ENCODE data around the gene SLC9A9. TPM values are rescaled to one million over a fixed set of nuclear protein-coding genes. Genes with fewer than 3 reads are reported as not detected.
"Not testable (repeated sequence)": the region's sequence is repeated elsewhere in the genome, so short reads cannot be mapped to it uniquely, and the experiment has no call there.

SLC9A9 gene
- total RNA-seq, 1 donor, result 15.1 TPM

DNA sequence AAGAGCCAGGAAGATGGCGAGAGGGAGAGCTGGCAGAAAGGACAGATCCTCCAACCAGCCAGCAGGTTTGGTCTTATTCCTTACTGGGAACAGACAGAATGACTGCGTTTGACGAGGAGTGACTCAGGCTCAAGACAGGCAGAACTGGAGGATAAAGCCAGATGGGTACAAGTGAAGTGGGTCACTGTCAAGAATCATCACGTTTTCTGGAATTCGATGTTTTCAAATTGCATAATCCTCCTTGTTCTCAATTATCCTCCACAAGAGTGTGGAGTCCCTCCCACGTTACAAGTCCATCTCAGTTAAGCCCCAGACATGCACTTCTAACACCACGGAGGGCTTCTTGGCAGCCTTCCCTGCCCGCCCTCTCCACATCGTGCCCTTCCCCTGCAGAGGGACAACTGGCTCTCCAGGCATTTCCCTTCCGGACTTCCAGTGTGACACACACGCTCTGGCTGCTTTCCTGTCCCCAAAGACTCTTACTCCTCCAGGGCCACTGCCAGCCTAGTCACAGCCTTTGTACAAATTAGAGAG lies 545.6 kb downstream of the SLC9A9 start:
- Histone ChIP-seq H3K9me3 (ENCODE audit: low read depth, low read length) (no peaks in the 10 kb centered on the region), H3K27me3 (ENCODE audit: insufficient read depth, low read length) (no peaks in the 10 kb centered on the region), H3K4me1 (ENCODE audit: insufficient read depth, low read length) (peaks cover 21% of the 10 kb centered on the region), H3K4me3 (ENCODE audit: low read length) (no peak overlapping the region)

DNA sequence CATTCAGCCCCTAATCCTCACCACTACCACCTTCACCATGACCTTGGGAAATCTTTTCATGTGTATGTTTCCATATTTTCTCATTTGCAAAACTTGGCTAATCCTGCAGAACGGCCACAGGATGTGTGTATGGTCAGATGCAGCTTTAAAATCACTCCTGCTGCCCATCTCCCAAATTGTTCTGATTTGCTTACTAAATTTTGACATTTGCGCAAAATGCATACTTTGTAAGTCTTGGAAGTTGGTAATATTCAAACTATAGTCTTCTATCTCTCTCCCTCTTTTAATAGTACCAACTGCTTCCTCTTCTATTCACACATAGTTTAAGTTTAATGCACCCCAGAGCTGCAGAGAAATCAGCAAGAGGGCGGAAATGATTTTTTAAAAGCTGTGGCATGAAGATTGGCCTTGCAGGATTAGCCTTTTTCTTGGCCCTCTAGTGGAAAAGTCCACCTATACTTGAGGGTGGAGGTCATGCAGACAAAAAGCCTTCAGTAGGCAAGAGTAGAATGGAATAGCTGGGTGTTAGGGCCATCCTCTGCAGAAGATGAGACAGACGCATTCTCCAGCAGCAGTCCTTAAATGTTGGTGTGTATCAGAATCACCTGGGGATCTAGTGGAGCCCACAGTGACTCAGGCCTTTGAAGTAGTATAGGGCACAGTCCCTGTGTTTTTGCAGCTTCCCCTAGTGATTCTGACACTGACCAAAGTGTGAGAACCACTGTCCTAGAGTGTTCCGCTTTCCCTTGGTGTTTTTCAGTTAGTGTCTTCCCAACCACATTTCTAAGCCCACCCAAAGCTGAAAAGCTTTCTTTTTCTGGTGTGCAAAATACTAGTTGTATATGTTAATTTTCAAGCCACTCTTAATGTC lies 547.0 kb downstream of the SLC9A9 start:
- no peak overlapping the region for H3K4me3 ChIP-seq (ENCODE audit: low read length)
- peaks cover 21% of the 10 kb centered on the region for H3K4me1 ChIP-seq (ENCODE audit: insufficient read depth, low read length)
- no peaks in the 10 kb centered on the region for H3K9me3 ChIP-seq (ENCODE audit: low read depth, low read length)
- H3K27me3 ChIP-seq (ENCODE audit: insufficient read depth, low read length), result no peaks in the 10 kb centered on the region

DNA sequence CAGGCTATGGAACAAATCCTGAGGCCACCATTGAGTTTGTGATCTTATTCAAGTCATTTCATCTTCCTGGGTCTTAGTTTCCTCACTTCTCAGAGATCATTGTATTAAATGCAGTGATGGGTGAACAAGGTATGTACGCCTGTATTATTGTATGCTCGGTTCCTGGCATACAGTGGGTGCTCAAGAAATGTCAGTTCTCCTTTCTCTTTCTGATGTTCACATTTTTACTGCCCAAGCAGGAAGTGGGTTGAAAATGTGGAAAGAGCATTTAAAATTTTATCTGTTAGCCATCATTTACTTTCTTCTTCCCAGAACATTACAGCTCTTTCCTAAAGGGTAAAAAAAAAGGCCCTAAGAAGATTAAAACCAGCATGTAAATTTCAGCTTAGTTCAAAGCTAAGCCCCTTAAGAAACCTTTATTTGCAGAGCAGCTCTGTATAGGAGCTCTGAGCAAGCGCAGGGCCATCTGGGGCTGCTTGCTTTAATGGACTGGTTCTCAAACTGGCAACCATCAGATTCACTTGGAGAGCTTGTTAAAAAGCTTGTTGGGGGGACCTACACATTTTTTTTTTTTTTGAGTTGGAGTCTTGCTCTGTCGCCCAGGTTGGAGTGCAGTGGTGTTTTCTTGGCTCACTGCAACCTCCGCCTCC lies 549.3 kb downstream of the SLC9A9 start:
- H3K9me3 ChIP-seq (ENCODE audit: low read depth, low read length), result no peaks in the 10 kb centered on the region
- H3K27me3 ChIP-seq (ENCODE audit: insufficient read depth, low read length), result no peaks in the 10 kb centered on the region
- H3K4me1 ChIP-seq (ENCODE audit: insufficient read depth, low read length), result peaks cover 32% of the 10 kb centered on the region
- H3K4me3 ChIP-seq (ENCODE audit: low read length), result no peak overlapping the region

DNA sequence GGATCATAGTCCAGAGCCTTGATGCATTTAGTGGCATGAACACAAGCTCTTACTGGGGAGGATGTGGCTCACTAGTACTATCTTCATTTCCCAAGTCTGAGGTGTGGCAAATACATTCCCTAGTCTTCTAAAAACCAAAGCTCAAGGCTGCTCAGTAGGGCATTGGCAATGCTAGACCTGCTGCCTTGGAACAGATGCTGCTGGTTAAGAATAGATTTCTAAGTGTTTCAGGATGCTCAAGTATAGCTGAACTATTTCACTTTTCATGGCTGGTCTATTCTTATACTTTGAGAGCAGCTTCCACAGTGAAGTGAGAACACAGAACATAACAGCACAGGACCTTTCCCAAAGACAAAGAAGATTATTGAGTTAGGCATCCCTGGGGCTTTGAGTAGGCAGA lies 549.9 kb downstream of the SLC9A9 start:
- Histone ChIP-seq H3K9me3 (ENCODE audit: low read depth, low read length) (no peaks in the 10 kb centered on the region), H3K27me3 (ENCODE audit: insufficient read depth, low read length) (no peaks in the 10 kb centered on the region), H3K4me1 (ENCODE audit: insufficient read depth, low read length) (peaks cover 33% of the 10 kb centered on the region), H3K4me3 (ENCODE audit: low read length) (no peak overlapping the region)

DNA sequence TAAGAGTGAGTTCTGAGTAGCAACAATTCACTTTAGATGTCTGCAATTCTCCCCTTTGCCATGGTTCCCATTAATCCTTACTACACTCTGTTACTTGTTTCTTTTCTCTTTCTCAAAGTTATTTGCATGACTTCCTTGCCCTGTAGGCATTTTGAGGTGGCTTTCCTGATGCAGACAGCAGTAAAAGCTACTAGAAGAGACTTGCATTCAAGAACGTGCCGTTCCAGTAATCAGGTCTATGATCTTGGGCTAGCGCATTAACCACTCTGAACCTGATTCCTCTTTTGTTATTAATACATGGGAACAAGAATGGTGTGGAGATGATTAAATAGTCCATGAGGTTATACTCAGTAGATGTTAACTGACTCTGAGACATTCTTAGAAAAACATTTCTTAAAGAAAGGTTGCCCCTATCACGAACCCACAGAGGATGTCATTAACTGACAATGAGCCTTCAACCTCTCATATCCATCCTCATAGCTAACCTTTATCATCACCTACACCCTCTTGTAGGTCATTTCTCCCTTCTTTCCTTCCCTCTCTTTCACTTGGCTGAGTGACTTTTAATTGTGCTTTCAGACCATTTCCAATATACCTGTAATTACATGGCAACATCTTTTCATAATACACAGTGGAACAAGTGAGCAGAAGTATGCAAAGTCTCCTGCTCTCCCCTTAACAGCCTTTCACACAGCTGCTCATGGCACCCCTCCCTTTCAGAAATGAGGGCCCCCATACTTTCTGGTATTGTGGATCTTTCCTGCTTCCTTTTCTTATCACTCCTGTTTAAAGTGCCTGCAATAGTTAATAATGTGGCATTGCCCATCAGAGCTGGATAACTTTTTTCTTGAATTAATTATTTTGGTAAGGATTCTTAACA lies 552.8 kb downstream of the SLC9A9 start:
- Histone ChIP-seq H3K27me3 (ENCODE audit: insufficient read depth, low read length) (no peaks in the 10 kb centered on the region), H3K4me1 (ENCODE audit: insufficient read depth, low read length) (peaks cover 33% of the 10 kb centered on the region), H3K4me3 (ENCODE audit: low read length) (no peak overlapping the region), H3K9me3 (ENCODE audit: low read depth, low read length) (no peaks in the 10 kb centered on the region)

DNA sequence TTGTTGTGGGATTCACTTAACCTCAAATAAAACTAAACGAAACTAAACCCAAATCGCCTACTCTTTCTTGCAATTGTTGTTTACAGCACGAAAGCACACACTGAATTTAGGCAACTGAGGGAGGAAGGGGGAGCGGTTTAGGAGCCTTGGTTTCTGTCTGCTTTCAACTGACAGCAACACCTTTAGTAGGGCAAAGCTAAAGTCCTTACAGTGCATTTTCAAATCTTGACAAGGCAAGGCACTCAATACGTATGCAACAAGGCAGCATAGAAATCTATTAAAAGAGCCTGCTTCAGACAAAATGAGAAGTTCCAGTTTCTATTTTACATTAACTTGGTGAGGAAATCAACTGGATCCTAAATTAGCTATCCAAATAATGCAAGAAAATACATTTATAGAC lies 554.1 kb downstream of the SLC9A9 start:
- no peaks in the 10 kb centered on the region for H3K9me3 ChIP-seq (ENCODE audit: low read depth, low read length)
- no peak overlapping the region for H3K4me3 ChIP-seq (ENCODE audit: low read length)
- H3K4me1 ChIP-seq (ENCODE audit: insufficient read depth, low read length), result peaks cover 23% of the 10 kb centered on the region
- H3K27me3 ChIP-seq (ENCODE audit: insufficient read depth, low read length), result no peaks in the 10 kb centered on the region

DNA sequence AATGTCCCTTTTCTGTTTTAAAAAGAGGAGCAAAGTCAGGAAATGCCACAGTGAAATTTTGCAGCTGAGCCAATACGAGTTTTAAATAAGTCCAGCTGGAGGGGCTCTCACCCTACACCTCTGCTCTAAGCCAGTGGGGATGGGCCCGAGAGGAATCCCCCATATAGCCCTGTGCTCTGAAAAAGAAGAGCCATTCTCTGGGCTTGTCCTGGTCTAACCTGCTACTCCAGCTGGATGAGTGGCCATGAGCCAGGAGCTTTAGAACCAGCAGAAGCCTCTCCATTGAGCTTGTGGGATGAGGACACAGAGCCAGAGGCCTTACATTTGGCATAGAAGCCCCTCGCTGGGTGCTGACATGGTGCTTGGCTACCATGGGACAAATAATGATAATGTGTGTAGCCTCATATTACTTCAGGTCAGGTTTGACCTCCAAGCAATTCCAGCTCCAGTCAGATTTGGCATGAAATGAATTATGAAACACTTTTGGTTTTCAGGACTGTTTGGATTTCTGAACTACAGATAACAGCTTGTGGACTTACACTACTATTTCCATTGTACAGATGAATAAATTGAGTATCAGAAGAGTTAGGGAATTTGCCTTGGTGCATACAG lies 556.3 kb downstream of the SLC9A9 start:
- H3K9me3 ChIP-seq (ENCODE audit: low read depth, low read length), result no peaks in the 10 kb centered on the region
- H3K4me3 ChIP-seq (ENCODE audit: low read length), result no peak overlapping the region
- peaks cover 11% of the 10 kb centered on the region for H3K4me1 ChIP-seq (ENCODE audit: insufficient read depth, low read length)
- H3K27me3 ChIP-seq (ENCODE audit: insufficient read depth, low read length), result no peaks in the 10 kb centered on the region

DNA sequence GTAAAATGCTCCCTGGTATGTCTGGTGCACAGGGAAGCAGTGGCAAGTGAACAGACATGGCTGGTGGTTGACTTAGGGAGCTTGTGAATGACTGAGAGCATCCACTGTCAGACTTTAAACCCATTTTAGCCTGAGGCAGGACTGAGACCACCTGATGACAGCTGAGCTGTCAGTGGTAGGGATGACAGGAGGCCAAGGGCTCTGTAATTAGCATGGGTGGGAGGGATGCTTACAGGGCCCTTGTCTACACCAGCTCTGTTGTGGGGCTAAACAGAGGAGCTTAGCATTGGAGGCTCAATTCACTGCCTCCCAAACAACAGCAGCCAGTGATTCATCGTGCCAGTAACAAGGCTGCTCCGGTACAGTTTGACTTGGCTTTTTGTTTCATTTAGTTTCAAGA lies 559.3 kb downstream of the SLC9A9 start:
- no peaks in the 10 kb centered on the region for H3K4me1 ChIP-seq (ENCODE audit: insufficient read depth, low read length)
- no peaks in the 10 kb centered on the region for H3K27me3 ChIP-seq (ENCODE audit: insufficient read depth, low read length)
- no peak overlapping the region for H3K4me3 ChIP-seq (ENCODE audit: low read length)
- no peaks in the 10 kb centered on the region for H3K9me3 ChIP-seq (ENCODE audit: low read depth, low read length)

DNA sequence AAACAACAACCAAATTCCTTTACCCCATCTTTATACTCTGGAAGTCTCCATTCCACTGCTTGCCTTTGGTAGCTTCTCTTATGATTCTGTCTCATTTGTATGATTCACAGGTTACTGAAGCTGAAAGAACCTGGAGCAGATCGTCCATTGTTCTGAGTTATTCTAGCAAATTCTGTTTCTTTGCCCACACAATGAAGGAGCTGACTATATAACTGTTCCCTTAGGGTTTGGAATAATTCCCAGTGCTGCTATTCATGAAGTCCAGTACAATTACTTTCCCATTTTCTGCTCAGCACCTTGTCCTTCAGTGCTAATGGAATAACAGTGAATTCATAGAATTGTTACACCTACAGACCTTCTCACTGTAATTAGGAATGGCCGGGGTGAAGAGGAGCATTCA lies 560.9 kb downstream of the SLC9A9 start:
- Histone ChIP-seq H3K9me3 (ENCODE audit: low read depth, low read length) (no peaks in the 10 kb centered on the region), H3K27me3 (ENCODE audit: insufficient read depth, low read length) (no peaks in the 10 kb centered on the region), H3K4me3 (ENCODE audit: low read length) (no peak overlapping the region), H3K4me1 (ENCODE audit: insufficient read depth, low read length) (no peaks in the 10 kb centered on the region)

DNA sequence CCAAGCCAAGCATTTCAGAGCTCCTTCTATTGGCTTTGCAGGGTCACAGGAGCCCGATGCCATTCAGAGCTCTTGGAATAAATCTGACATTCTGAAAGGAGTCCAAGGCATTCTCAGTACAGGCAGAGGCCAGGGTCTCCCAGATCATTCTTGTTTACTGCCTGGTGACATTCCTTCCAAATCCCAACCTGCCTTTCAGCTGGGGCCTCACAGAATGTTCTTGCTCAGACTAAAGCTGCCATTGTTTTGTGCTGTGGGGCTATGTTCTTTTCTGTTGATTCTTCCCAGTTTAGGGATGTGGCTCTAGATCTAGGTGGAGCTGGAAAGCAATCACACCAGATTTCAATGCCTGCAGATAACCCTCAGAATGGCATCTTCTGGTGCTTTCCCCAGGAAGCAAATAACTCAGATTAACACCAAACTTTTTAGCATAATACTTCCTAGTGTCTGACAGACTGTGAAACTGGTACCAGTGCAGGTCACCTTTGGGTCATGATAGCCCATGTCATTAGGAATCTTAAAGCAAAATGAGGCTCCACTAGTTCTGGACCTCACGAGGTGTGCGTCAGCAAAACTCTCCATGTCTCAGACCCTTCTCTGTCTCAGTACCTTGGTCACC lies 561.8 kb downstream of the SLC9A9 start:
- Histone ChIP-seq H3K9me3 (ENCODE audit: low read depth, low read length) (no peaks in the 10 kb centered on the region), H3K27me3 (ENCODE audit: insufficient read depth, low read length) (no peaks in the 10 kb centered on the region), H3K4me3 (ENCODE audit: low read length) (no peak overlapping the region), H3K4me1 (ENCODE audit: insufficient read depth, low read length) (peaks cover 4% of the 10 kb centered on the region)

DNA sequence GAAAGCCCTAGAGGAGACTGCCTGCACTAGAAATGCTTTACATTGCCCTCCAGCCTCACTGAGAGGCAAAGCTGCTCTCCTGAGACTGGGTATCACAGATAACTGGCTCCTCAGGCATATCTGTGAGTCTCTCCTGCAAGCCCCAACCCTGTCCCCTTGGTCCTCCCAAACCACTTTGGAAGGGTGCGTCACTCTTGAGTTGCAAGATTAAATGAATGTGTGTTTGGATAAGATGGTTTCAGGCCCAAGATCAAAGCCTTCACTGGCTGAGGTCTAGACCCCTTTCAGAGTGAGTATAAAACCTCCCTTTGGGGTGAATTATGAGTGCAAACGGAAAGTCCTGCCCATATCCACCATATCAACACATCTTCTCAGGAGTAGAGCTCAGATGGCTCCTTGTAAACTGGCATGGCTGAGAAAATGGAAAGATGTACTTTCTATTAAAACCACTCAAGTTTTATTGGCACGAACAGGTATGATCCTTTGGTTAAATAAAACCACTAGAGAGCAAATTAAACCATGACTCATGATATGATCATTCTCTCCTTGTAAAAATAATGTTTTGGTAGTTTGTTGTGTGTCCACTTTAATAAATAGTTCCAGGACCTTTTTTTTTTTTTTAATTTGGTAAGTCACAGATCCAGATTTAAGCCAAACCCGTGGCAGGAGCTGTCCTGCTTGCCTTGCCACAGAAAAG lies 564.7 kb downstream of the SLC9A9 start:
- H3K4me3 ChIP-seq (ENCODE audit: low read length), result no peak overlapping the region
- peaks cover 6% of the 10 kb centered on the region for H3K4me1 ChIP-seq (ENCODE audit: insufficient read depth, low read length)
- H3K27me3 ChIP-seq (ENCODE audit: insufficient read depth, low read length), result no peaks in the 10 kb centered on the region
- H3K9me3 ChIP-seq (ENCODE audit: low read depth, low read length), result no peaks in the 10 kb centered on the region

DNA sequence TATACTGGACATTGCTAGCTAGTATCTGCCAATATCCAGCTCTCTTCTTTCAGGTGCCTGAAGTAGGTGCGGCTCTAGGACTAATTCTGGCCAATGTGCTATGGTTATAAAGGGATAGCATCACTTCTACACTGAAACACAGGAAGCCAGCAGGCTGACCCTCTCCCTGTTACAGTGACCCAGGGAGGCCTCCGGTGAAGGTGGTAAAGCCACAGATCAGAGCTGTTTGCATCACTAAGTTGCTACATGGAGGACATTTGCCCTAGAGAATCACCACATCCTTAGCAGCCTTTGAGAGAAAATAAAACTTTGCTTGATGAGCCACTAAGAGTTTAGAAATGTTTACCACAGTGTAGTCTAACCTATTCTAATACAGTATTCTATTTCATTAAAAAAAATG lies 567.3 kb downstream of the SLC9A9 start:
- Histone ChIP-seq H3K4me3 (ENCODE audit: low read length) (no peak overlapping the region), H3K4me1 (ENCODE audit: insufficient read depth, low read length) (peaks cover 19% of the 10 kb centered on the region), H3K9me3 (ENCODE audit: low read depth, low read length) (no peaks in the 10 kb centered on the region), H3K27me3 (ENCODE audit: insufficient read depth, low read length) (no peaks in the 10 kb centered on the region)

DNA sequence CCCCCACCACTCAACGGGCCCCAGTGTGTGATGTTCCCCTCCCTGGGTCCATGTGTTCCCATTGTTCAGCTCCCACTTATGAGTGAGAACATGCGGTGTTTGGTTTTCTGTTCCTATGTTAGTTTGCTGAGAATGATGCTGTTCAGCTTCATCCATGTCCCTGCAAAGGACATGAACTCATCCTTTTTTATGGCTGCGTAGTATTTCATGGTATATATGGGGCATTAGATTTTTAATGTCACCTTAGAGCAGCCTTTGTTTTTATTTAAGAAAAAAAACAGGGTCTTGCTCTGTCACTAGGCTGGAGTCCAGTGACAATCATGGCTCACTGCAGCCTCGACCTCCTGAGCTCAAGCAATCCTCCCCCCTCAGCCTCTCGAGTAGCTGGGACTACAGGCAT lies 568.7 kb downstream of the SLC9A9 start:
- H3K9me3 ChIP-seq (ENCODE audit: low read depth, low read length); H3K27me3 ChIP-seq (ENCODE audit: insufficient read depth, low read length); H3K4me3 ChIP-seq (ENCODE audit: low read length): not testable (repeated sequence)
- peaks cover 19% of the 10 kb centered on the region for H3K4me1 ChIP-seq (ENCODE audit: insufficient read depth, low read length)

DNA sequence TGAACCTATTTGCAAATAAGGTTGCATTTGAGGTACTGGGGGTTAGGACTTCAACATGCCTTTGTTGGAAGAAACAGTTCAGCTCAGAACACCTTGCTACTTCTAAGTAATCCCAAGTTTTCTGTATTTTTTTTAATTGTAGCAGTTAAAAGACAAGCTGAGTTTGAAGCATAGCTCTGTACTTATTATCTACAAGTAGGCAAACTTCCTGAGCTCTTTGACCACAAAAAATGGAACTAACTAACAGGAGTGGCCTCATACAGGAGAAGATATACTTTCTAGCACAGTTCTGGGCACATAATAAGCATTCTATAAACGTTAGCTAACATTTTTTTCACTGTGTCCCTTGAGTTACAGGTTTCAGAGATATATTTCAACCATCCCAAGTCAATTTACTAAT lies 569.5 kb downstream of the SLC9A9 start:
- Histone ChIP-seq H3K27me3 (ENCODE audit: insufficient read depth, low read length) (no peaks in the 10 kb centered on the region), H3K9me3 (ENCODE audit: low read depth, low read length) (no peaks in the 10 kb centered on the region), H3K4me3 (ENCODE audit: low read length) (no peak overlapping the region), H3K4me1 (ENCODE audit: insufficient read depth, low read length) (peaks cover 19% of the 10 kb centered on the region)
